SK-N-SH (cell line): ENCODE results near the gene LRRC37B. TPM values are rescaled to one million over a fixed set of nuclear protein-coding genes. Genes with fewer than 3 reads are reported as not detected.

ENCODE experiments used
- CTCF ChIA-PET: fragments of 300-600, 350-600 bp; formaldehyde crosslinking; extraction: SDS; loops from one replicate; lab custom pipeline; 2021; lab: Yijun Ruan, JAX
- POLR2A ChIA-PET: fragments of 350-600 bp; sonication (Branson Sonifier 250); formaldehyde crosslinking; extraction: SDS; loops from one replicate; lab custom pipeline; 2020; ENCODE audit warnings: antibody characterized with exemption, inconsistent platforms; lab: Yijun Ruan, JAX
- DNase-seq: peaks from one replicate; pipeline ENCODE4 v3.0.0; 2012
- H2AFZ ChIP-seq: fragments of 200-600 bp; sonication (generic); 2 replicates; pipeline ENCODE4 v1.8.1; 2016; ENCODE audit warnings: antibody characterized with exemption, mild to moderate bottlenecking, low read depth
- H3F3A ChIP-seq: fragments of 200-600 bp; sonication (generic); replicated peaks from 2 replicates; pipeline ENCODE3; 2016; ENCODE audit warnings: antibody characterized with exemption, mild to moderate bottlenecking; ENCODE audit not compliant: insufficient read depth
- H3K27ac ChIP-seq, 2 experiments: fragments of 200-500 bp in 1 of 2; fragments of 200-600 bp in 1 of 2; sonication (Bioruptor generic) in 1 of 2; sonication (generic), shearing (Covaris generic) in 1 of 2; 2 replicates each; pipeline versions ENCODE4 v1.5.1 to v1.6.1; 2014 to 2016; ENCODE audit warnings: low read depth in 2 of 2, inconsistent platforms in 1 of 2, low read length in 1 of 2, mild to moderate bottlenecking in 1 of 2, mixed read lengths in 1 of 2
- H3K27me3 ChIP-seq: fragments of 200-600 bp; sonication (generic), shearing (Covaris generic); 2 replicates; pipeline ENCODE4 v1.6.1; 2016; ENCODE audit warnings: mixed run types; ENCODE audit not compliant: insufficient read depth
- H3K36me3 ChIP-seq, 2 experiments: fragments of 200-500 bp in 1 of 2; fragments of 200-600 bp in 1 of 2; sonication (Bioruptor generic) in 1 of 2; sonication (generic) in 1 of 2; replicated peaks in 1 of 2; 2 replicates each; pipeline versions ENCODE3 to v1.5.1; 2014 to 2016; ENCODE audit warnings: low read length in 1 of 2, mild to moderate bottlenecking in 1 of 2; ENCODE audit not compliant: insufficient read depth in 2 of 2, control insufficient read depth in 1 of 2
- H3K4me1 ChIP-seq, 2 experiments: fragments of 200-500 bp in 1 of 2; fragments of 200-600 bp in 1 of 2; sonication (Bioruptor generic) in 1 of 2; sonication (generic), shearing (Covaris generic) in 1 of 2; 2 replicates each; pipeline versions ENCODE4 v1.5.1 to v1.6.1; 2014 to 2016; ENCODE audit warnings: low read depth in 1 of 2, low read length in 1 of 2, mixed run types in 1 of 2; ENCODE audit not compliant: insufficient read depth in 2 of 2, control insufficient read depth in 1 of 2
- H3K4me2 ChIP-seq: fragments of 200-600 bp; sonication (generic), shearing (Covaris generic); 2 replicates; pipeline ENCODE4 v1.6.1; 2017; ENCODE audit warnings: mixed run types
- H3K4me3 ChIP-seq, 2 experiments: fragments of 200-500 bp in 1 of 2; fragments of 200-600 bp in 1 of 2; sonication (Bioruptor generic) in 1 of 2; sonication (generic), shearing (Covaris generic) in 1 of 2; 2 replicates each; pipeline versions ENCODE4 v1.5.1 to v1.8.1; 2014 to 2016; ENCODE audit warnings: low read depth in 2 of 2, inconsistent platforms in 1 of 2, low read length in 1 of 2, mild to moderate bottlenecking in 1 of 2, mixed read lengths in 1 of 2, moderate library complexity in 1 of 2
- H3K79me2 ChIP-seq: fragments of 200-600 bp; sonication (generic); 2 replicates; pipeline ENCODE4 v1.8.1; 2017; ENCODE audit warnings: mild to moderate bottlenecking; ENCODE audit not compliant: insufficient read depth
- H3K9ac ChIP-seq: fragments of 200-600 bp; sonication (generic); 2 replicates; pipeline ENCODE4 v1.6.1; 2017; ENCODE audit warnings: mixed run types
- H3K9me2 ChIP-seq: fragments of 200-600 bp; sonication (generic); 2 replicates; pipeline ENCODE4 v1.6.1; 2017; ENCODE audit warnings: mixed run types
- H3K9me3 ChIP-seq: fragments of 200-600 bp; sonication (generic); 2 replicates; pipeline ENCODE4 v1.6.1; 2017; ENCODE audit warnings: mixed run types, mild to moderate bottlenecking, moderate library complexity
- H4K20me1 ChIP-seq: fragments of 200-600 bp; sonication (generic); 2 replicates; pipeline ENCODE4 v1.6.1; 2017; ENCODE audit warnings: mild to moderate bottlenecking, mixed run types; ENCODE audit not compliant: insufficient read depth
- CHD2 ChIP-seq: fragments of 150-350 bp; IDR thresholded peaks from 2 replicates; pipeline ENCODE4 v1.6.1; 2018; ENCODE audit warnings: low read length; ENCODE audit not compliant: partially characterized antibody
- EZH2phosphoT487 ChIP-seq: fragments of 200-600 bp; sonication (generic); IDR thresholded peaks from 2 replicates; pipeline ENCODE4 v1.6.1; 2017; ENCODE audit warnings: low read depth, mixed run types, mild to moderate bottlenecking, antibody characterized with exemption, moderate library complexity, borderline replicate concordance
- FOSL2 ChIP-seq: IDR thresholded peaks from 2 replicates; pipeline ENCODE4 v1.4.0; 2012; ENCODE audit warnings: low read depth, mild to moderate bottlenecking, moderate library complexity, borderline replicate concordance
- GATA2 ChIP-seq: sonication (generic); formaldehyde crosslinking; IDR thresholded peaks from 2 replicates; pipeline ENCODE4 v1.5.0; 2020; ENCODE audit warnings: mild to moderate bottlenecking, missing genetic modification reagents
- JUND ChIP-seq: IDR thresholded peaks from 2 replicates; pipeline ENCODE4 v1.4.0; 2012
- MXI1 ChIP-seq: IDR thresholded peaks from 2 replicates; pipeline ENCODE4 v1.6.1; 2012; ENCODE audit warnings: mild to moderate bottlenecking, low read depth, low read length, improper control_type of control experiment
- NRF1 ChIP-seq: IDR thresholded peaks from 2 replicates; pipeline ENCODE4 v1.6.1; 2012; ENCODE audit warnings: low read depth, mild to moderate bottlenecking, low read length
- POLR2AphosphoS5 ChIP-seq: IDR thresholded peaks from 2 replicates; pipeline ENCODE4 v1.6.1; 2012; ENCODE audit warnings: low read depth, low read length
- RCOR1 ChIP-seq: fragments of 150-350 bp; IDR thresholded peaks from 2 replicates; pipeline ENCODE4 v1.6.1; 2017; ENCODE audit warnings: antibody characterized with exemption, low read length
- RFX5 ChIP-seq: IDR thresholded peaks from 2 replicates; pipeline ENCODE4 v1.6.1; 2012; ENCODE audit warnings: mild to moderate bottlenecking, improper control_type of control experiment, low read length
- SIN3A ChIP-seq: IDR thresholded peaks from 2 replicates; pipeline ENCODE4 v1.6.1; 2012; ENCODE audit warnings: low read depth, mild to moderate bottlenecking, low read length, moderate library complexity, borderline replicate concordance
- SMC3 ChIP-seq: IDR thresholded peaks from 2 replicates; pipeline ENCODE4 v1.6.1; 2012; ENCODE audit warnings: low read depth, low read length, improper control_type of control experiment
- TAF1 ChIP-seq: IDR thresholded peaks from 2 replicates; pipeline ENCODE4 v1.6.1; 2012; ENCODE audit warnings: low read depth, mild to moderate bottlenecking, low read length, moderate library complexity, borderline replicate concordance
- TCF12 ChIP-seq: IDR thresholded peaks from 2 replicates; pipeline ENCODE4 v1.4.0; 2012
- TEAD4 ChIP-seq: IDR thresholded peaks from 2 replicates; pipeline ENCODE4 v1.4.0; 2012; ENCODE audit warnings: mild to moderate bottlenecking, borderline replicate concordance; ENCODE audit not compliant: insufficient read depth
- WGBS: methylation state at CpG from one replicate; pipeline ENCODE4 v1.1.6; 2017; ENCODE audit warnings: low lambda C conversion rate; 5-methylcytosine and 5-hydroxymethylcytosine counted together
- polyA plus RNA-seq, 3 experiments: library from polyadenylated mRNA; depleted of rRNA; stranded (reverse); fragments of >200 nt; gene quantifications; 2 replicates each; pipeline ENCODE4 v1.2.3, GENCODE V29; 2012
- TF ChIP-seq, protein P1 (sequence below): IDR thresholded peaks from 2 replicates; pipeline ENCODE4 v1.4.0; 2012; ENCODE audit warnings: low read depth, borderline replicate concordance
- TF ChIP-seq, protein P2 (sequence below): fragments of 150-350 bp; IDR thresholded peaks from 2 replicates; pipeline ENCODE4 v1.6.1; 2016; ENCODE audit warnings: mild to moderate bottlenecking, low read depth, low read length
- TF ChIP-seq, protein P3 (sequence below): IDR thresholded peaks from 2 replicates; pipeline ENCODE4 v1.4.0; 2012; ENCODE audit warnings: low read depth

Gene LRRC37B
- polyA plus RNA-seq, 1 of the 3 experiments (the other 2 are of a cell fraction) = 9.3 TPM

DNA sequence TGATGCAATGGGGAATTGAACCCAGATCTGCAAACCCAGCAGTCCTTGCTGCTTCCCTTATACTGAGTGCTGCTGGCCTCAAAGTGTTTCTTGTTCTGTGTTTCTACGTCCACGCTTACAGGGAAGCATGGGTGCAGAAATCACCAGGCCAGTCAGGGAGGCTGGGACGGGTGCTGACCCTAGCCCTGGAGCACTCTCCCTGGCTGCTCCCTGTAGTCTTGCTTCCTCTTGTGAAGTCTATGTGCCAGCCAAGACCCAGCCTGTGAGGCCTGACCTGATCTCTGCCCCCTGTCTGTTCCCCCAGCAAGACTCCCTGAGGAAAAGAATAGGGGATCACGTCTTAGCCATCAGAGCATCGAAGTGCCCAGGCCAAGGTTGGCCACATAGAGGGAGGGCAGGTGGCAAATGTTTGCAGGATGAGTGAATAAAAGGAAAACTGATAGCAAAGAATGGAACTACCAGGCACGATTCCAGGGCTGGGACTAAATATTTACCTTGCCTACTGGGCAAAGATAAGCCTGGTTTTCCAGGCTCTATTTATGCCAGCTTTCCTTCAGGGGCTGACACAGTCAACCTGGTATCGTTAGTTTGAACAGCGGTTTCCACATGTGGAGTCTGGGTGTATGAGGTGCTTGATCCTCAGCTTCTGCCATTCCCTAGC, 93.9 kb downstream of the LRRC37B start:
- Histone ChIP-seq H4K20me1 (no peaks in the 10 kb centered on the region), H3K4me3 (no peak overlapping the region), H3K9ac (no peak overlapping the region), H3K4me2 (no peak overlapping the region), H3K9me3 (no peaks in the 10 kb centered on the region), H3K79me2 (no peaks in the 10 kb centered on the region), H3K4me1 (peaks cover 0 to 30% of the 10 kb centered on the region in 2 experiments; a peak in 2 of 4 replicates), H3F3A (peaks cover 13% of the 10 kb centered on the region), H3K9me2 (no peaks in the 10 kb centered on the region), H3K36me3 (no peaks in the 10 kb centered on the region), H3K27me3 (no peaks in the 10 kb centered on the region), H2AFZ (no peak overlapping the region), H3K27ac (no peak overlapping the region; a peak in 1 of 4 replicates)
- POLR2A ChIA-PET = no interaction called here
- 84% methylated on average over 7 of the region's 8 CpGs for WGBS
- DNase-seq = no peak
- TF ChIP-seq JUND (no peak), TAF1 (no peak)
- CTCF ChIA-PET = interaction anchor here (0.8 kb wide), 1 partner anchor 14 kb away, joined by 3 read pairs; no protein-coding TSS in a partner anchor

DNA sequence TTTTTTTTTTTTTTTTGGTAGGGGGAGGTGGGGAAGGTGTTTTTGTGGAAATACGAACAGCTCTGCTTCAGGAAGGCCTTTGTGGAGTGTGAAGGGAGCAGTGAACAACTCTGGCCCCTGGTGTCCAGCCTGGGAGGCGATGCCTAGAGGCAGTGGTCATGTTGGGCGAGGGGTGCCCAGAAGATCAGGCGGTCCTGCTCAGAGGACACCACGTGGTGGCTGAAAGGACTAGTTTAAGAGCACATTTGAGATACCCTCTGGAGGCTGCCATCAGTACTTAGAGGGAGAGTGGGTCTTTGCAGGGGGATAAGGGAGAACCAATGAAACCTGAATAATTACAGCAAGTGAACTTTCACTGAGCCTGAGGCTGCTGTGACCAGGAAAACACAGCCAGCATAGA, 95.0 kb downstream of the LRRC37B start:
- Histone ChIP-seq H3K4me3 (no peak overlapping the region), H3K27ac (no peak overlapping the region), H4K20me1 (no peaks in the 10 kb centered on the region), H3K27me3 (no peaks in the 10 kb centered on the region), H3K9me3 (no peaks in the 10 kb centered on the region), H3K9me2 (no peaks in the 10 kb centered on the region), H3K79me2 (no peaks in the 10 kb centered on the region), H3F3A (peaks cover 9% of the 10 kb centered on the region), H2AFZ (no peak overlapping the region), H3K9ac (no peak overlapping the region), H3K4me2 (no peak overlapping the region), H3K36me3 (no peaks in the 10 kb centered on the region), H3K4me1 (peaks cover 0 to 38% of the 10 kb centered on the region in 2 experiments; a peak in 2 of 4 replicates)
- WGBS = 91% methylated on average over 5 of the region's 5 CpGs
- ChIA-PET CTCF (interaction anchor here (0.8 kb wide), 1 partner anchor 13 kb away, joined by 3 read pairs; no protein-coding TSS in a partner anchor), POLR2A (no interaction called here)
- TF ChIP-seq NRF1 = no peak
- TF ChIP-seq SIN3A = no peak
- no peak for TF ChIP-seq POLR2AphosphoS5
- TF ChIP-seq, protein P1, sequence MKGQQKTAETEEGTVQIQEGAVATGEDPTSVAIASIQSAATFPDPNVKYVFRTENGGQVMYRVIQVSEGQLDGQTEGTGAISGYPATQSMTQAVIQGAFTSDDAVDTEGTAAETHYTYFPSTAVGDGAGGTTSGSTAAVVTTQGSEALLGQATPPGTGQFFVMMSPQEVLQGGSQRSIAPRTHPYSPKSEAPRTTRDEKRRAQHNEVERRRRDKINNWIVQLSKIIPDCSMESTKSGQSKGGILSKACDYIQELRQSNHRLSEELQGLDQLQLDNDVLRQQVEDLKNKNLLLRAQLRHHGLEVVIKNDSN = no peak
- no peak for TF ChIP-seq EZH2phosphoT487
- TF ChIP-seq, protein P2, sequence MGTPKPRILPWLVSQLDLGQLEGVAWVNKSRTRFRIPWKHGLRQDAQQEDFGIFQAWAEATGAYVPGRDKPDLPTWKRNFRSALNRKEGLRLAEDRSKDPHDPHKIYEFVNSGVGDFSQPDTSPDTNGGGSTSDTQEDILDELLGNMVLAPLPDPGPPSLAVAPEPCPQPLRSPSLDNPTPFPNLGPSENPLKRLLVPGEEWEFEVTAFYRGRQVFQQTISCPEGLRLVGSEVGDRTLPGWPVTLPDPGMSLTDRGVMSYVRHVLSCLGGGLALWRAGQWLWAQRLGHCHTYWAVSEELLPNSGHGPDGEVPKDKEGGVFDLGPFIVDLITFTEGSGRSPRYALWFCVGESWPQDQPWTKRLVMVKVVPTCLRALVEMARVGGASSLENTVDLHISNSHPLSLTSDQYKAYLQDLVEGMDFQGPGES = no peak
- no peak for TF ChIP-seq GATA2
- no peak for TF ChIP-seq CHD2
- no peak for TF ChIP-seq SMC3
- TF ChIP-seq TCF12 = no peak
- no peak for TF ChIP-seq RFX5
- TF ChIP-seq TEAD4 = no peak
- no peak for TF ChIP-seq MXI1
- no peak for TF ChIP-seq JUND
- TF ChIP-seq TAF1 = no peak
- TF ChIP-seq RCOR1 = no peak
- TF ChIP-seq, protein P3, sequence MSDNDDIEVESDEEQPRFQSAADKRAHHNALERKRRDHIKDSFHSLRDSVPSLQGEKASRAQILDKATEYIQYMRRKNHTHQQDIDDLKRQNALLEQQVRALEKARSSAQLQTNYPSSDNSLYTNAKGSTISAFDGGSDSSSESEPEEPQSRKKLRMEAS = no peak
- no peak for TF ChIP-seq FOSL2
- no peak for DNase-seq
